Measurements from ENCODE around the gene TLCD1.

Gene TLCD1

GRCh38 chr17:28726226-28726626 lies at the start of gene TLCD1:
Gene TLCD1 (minus strand): TSS chr17:28726233. CDS start chr17:28726097, 136 bp downstream.
- TF ChIP-seq ZNF274 (IDR thresholded peaks at IDR 0.05; ENCODE audit: low read depth, low read length), result no peak
- H3K4me3 ChIP-seq (ENCODE audit: low read length), result peak within 1 kb of the TSS; percentile 80

GRCh38 chr17:28774206-28774605 lies 48.2 kb upstream of the TLCD1 start:
- no peak for TF ChIP-seq ZNF274 (IDR thresholded peaks at IDR 0.05; ENCODE audit: low read depth, low read length)
- H3K4me3 ChIP-seq (ENCODE audit: low read length), result no peak overlapping the region

DNA sequence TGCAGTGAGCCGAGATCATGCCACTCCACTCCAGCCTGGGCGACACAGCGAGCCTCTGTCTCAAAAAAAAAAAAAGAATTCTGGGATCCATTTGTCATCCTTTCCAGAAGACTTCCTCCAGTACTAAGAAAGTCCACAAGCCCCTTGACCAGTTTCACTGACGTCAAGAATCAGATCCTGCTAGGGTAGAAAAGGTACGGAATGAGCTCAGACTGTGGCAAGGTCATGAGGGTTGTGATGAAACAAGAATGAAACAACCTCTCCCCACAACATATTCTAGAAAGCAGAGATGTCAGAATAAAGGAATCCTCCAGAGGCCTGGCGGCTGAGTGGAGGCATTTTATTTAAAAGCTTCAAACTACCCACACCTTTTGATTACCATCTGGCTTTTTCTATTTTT lies 47.7 kb upstream of the TLCD1 start:
- no peak for TF ChIP-seq ZNF274 (IDR thresholded peaks at IDR 0.05; ENCODE audit: low read depth, low read length)
- H3K4me3 ChIP-seq (ENCODE audit: low read length), result no peak overlapping the region

DNA sequence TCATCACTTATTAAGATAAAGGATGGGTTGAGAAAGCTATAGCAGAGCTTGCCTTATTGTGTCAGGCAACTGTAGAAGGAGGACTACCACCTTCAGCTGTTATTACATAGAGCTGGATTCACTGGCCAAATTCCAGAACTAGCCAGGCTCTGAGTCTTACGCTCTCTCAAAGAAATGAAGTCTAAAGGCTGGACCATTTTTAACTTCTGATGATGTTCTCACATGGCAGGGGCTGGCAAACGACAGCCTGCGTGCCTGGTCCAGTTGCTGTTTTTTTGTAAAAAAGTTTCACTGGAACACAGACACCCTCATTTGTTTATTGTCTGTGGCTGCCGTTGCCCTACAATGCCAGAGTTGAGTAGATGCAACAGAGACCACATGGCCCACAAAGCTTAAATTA lies 39.0 kb upstream of the TLCD1 start:
- TF ChIP-seq ZNF274 (IDR thresholded peaks at IDR 0.05; ENCODE audit: low read depth, low read length), result no peak
- H3K4me3 ChIP-seq (ENCODE audit: low read length), result no peak overlapping the region

DNA sequence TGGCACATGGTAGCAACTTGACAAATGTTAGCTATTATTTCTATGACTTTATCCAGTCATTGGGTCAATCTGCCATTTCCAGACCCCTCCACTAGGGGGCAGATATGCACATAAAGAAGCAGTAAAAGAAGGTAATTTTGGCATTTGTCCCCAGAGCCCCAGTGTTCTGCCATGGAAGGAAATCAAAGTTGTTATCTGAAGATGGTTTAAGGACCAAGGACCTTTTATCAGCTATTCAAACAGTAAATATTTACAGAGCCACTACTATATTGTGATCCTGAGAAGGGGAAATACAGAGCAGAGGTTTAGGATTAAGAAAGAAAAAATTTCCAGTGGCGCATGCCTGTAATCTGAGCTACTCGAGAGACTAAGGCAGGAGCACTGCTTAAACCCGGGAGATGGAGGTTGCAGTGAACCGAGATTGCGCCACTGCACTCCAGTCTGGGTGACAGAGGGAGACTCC lies 37.8 kb upstream of the TLCD1 start:
- TF ChIP-seq ZNF274 (IDR thresholded peaks at IDR 0.05; ENCODE audit: low read depth, low read length), result no peak
- H3K4me3 ChIP-seq (ENCODE audit: low read length), result no peak overlapping the region

- peak overlapping the region; percentile 53; the same call in 1 of the 2 replicates for H3K4me3 ChIP-seq (ENCODE audit: low read length)
- TF ChIP-seq ZNF274 (IDR thresholded peaks at IDR 0.05; ENCODE audit: low read depth, low read length), result no peak
Observed at GRCh38 chr17:28763137-28763799, 37.2 kb upstream of the TLCD1 start.

GRCh38 chr17:28760601-28761562 lies 34.8 kb upstream of the TLCD1 start:
- TF ChIP-seq ZNF274 (IDR thresholded peaks at IDR 0.05; ENCODE audit: low read depth, low read length), result no peak
- H3K4me3 ChIP-seq (ENCODE audit: low read length), result no peak overlapping the region

- H3K4me3 ChIP-seq (ENCODE audit: low read length), result no peak overlapping the region
- no peak for TF ChIP-seq ZNF274 (IDR thresholded peaks at IDR 0.05; ENCODE audit: low read depth, low read length)
Observed at GRCh38 chr17:28759256-28759865, 33.3 kb upstream of the TLCD1 start.

- TF ChIP-seq ZNF274 (IDR thresholded peaks at IDR 0.05; ENCODE audit: low read depth, low read length), result no peak
- no peak overlapping the region for H3K4me3 ChIP-seq (ENCODE audit: low read length)
Observed at GRCh38 chr17:28758411-28759121, 32.5 kb upstream of the TLCD1 start.

DNA sequence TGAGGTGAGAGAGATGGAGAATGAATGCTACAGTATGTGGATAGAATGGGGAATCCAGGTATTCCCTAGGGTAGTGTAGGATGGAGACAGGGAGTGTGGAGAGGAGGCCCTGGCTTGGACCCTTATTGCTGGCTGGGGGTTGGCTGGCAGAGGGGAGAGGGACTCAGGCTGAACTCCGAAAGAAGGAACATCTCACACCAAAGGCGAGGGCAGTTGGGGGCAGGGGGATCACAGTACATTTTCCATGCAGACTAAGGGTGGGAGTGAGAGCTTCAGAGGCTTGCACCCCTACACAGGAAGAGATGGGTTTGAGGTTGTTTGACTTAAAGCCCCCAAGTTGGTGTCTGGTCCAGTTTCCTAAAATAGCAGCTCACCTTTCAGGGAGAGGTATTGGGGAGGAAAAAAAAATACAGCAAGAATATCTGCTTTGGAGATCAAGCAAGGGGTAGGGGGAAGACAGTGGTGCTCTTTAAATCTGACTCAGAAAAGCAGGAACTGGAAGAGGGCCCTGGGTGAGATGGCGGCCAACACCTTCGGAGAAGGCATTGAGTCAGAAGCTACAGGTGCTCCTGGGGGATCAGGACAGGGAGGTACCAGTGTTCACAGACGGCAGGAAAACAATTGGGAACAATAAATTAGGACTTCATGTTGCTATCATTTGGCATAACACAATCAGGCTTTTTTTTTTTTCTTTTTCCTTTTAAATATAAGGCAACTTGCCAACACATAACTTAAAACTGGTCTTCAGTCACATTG lies 30.2 kb upstream of the TLCD1 start:
- TF ChIP-seq ZNF274 (IDR thresholded peaks at IDR 0.05; ENCODE audit: low read depth, low read length), result no peak

GRCh38 chr17:28755486-28755885 lies 29.5 kb upstream of the TLCD1 start:
- no peak for TF ChIP-seq ZNF274 (IDR thresholded peaks at IDR 0.05; ENCODE audit: low read depth, low read length)

More for the DNA sequence above, 30.2 kb upstream of the TLCD1 start:
- no peak overlapping the region for H3K4me3 ChIP-seq (ENCODE audit: low read length)

DNA sequence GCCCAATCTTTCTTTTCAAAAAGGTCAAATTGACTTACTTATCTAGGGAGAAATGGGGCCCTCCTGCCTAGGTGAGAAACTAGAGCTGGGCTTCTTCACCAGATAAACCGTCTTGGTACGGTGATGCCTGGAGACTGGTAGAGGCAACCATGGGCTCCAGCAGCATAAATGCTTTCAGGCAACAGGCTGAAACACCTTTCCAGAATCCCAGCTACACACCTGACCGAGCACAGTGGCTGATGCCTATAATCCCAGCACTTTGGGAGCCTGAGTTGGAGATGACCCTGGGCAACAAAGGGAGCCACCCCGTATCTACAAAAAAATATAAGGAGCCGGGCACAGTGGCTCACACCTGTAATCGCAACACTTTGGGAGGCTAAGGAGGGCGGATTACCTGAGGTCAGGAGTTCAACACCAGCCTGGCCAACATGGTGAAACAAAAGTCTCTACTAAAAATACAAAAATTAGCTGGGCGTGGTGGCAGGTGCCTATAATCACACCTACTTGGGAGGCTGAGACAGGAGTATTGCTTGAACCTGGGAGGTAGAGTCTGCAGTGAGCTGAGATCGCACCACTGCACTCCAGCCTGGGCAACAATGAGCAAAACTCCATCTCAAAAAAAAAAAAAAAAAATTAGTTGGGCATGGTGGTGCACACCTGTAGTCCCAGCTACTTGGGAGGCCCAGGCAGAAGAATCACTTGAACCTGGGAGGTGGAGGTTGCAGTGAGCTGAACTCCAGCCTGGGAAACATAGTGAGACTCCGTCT lies 25.8 kb upstream of the TLCD1 start:
- TF ChIP-seq ZNF274 (IDR thresholded peaks at IDR 0.05; ENCODE audit: low read depth, low read length), result no peak
- no peak overlapping the region for H3K4me3 ChIP-seq (ENCODE audit: low read length)

More at GRCh38 chr17:28755486-28755885, 29.5 kb upstream of the TLCD1 start:
- no peak overlapping the region for H3K4me3 ChIP-seq (ENCODE audit: low read length)
